ENCODE data around the gene AAK1.
"Not testable (repeated sequence)": the region's sequence is repeated elsewhere in the genome, so short reads cannot be mapped to it uniquely, and the experiment has no call there.

Gene AAK1

GRCh38 chr2:69566669-69567068 is 76.9 kb downstream of the AAK1 start:
- no peak for DNase-seq

- DNase-seq = peak; percentile 17 to 30
Measured at GRCh38 chr2:69565431-69565839, 78.1 kb downstream of the AAK1 start.

- DNase-seq = no peak
Measured at GRCh38 chr2:69564604-69565003, 78.9 kb downstream of the AAK1 start.

GRCh38 chr2:69563021-69563420 is 80.5 kb downstream of the AAK1 start:
- DNase-seq = peak in 1 of 2 experiments; percentile 18

- no peak for DNase-seq
Measured at GRCh38 chr2:69561101-69561500, 82.4 kb downstream of the AAK1 start.

GRCh38 chr2:69560147-69560482 is 83.4 kb downstream of the AAK1 start:
- no peak for DNase-seq

GRCh38 chr2:69559442-69560146 is 83.9 kb downstream of the AAK1 start:
- DNase-seq = peak in 1 of 2 experiments; percentile 24

GRCh38 chr2:69556008-69556407 is 87.5 kb downstream of the AAK1 start:
- no peak for DNase-seq

- no peak for DNase-seq
Measured at GRCh38 chr2:69554981-69555380, 88.6 kb downstream of the AAK1 start.

- no peak for DNase-seq
Measured at GRCh38 chr2:69554568-69554967, 89.0 kb downstream of the AAK1 start.

- no peak for DNase-seq
Measured at GRCh38 chr2:69553991-69554390, 89.5 kb downstream of the AAK1 start.

- DNase-seq = not testable (repeated sequence)
Measured at GRCh38 chr2:69550511-69550910, 93.0 kb downstream of the AAK1 start.

GRCh38 chr2:69549421-69549820 is 94.1 kb downstream of the AAK1 start:
- no peak for DNase-seq

GRCh38 chr2:69547984-69548715 is 95.4 kb downstream of the AAK1 start:
- no peak for DNase-seq

- DNase-seq = no peak
Measured at GRCh38 chr2:69546646-69547045, 96.9 kb downstream of the AAK1 start.

GRCh38 chr2:69545477-69545932 is 98.0 kb downstream of the AAK1 start:
- DNase-seq = no peak

- no peak for DNase-seq
Measured at GRCh38 chr2:69544951-69545350, 98.6 kb downstream of the AAK1 start.

- no peak for DNase-seq
Measured at GRCh38 chr2:69539549-69539908, 104.0 kb downstream of the AAK1 start.

GRCh38 chr2:69538872-69539548 is 104.5 kb downstream of the AAK1 start:
- no peak for DNase-seq

- no peak for DNase-seq
Measured at GRCh38 chr2:69538249-69538648, 105.3 kb downstream of the AAK1 start.

GRCh38 chr2:69535817-69536241 is 107.7 kb downstream of the AAK1 start:
- DNase-seq = no peak

- DNase-seq = no peak
Measured at GRCh38 chr2:69531186-69531585, 112.4 kb downstream of the AAK1 start.

- DNase-seq = no peak
Measured at GRCh38 chr2:69529480-69529879, 114.1 kb downstream of the AAK1 start.

- DNase-seq = no peak
Measured at GRCh38 chr2:69525261-69525660, 118.3 kb downstream of the AAK1 start.

Data from NCI-H2081 (cell line).